Pancreas (tissue), 10 donors: ENCODE data around the gene CYP2J2. TPM values are rescaled to one million over a fixed set of nuclear protein-coding genes. Genes with fewer than 3 reads are reported as not detected.

Experiments
- ATAC-seq, 4 donors: fragments of 200-7000 bp; cut with Tn5 transposase; one replicate each; pipeline versions ENCODE4 v1.8.0 to v1.9.1; 2020; ENCODE audit warnings: mild to moderate bottlenecking in 4 of 4, moderate library complexity in 4 of 4
- DNase-seq, 6 donors: peaks; one replicate each; pipeline ENCODE4 v3.0.0-alpha.2; 2020
- FAIRE-seq: peaks from 2 replicates; lab custom pipeline; 2012; peaks lifted over from hg19 to GRCh38; lab: Jason Lieb, UNC
- H3K27ac ChIP-seq, 4 donors: fragments of 200-600 bp; sonication (generic); 1 replicate in 3 of 4; 2 replicates in 1 of 4; pipeline versions ENCODE4 v1.5.0 to v1.8.0; 2020
- H3K27me3 ChIP-seq, 4 donors: fragments of 200-600 bp; one replicate each; pipeline ENCODE4 v1.8.0; 2021
- H3K36me3 ChIP-seq, 3 donors: fragments of 200-600 bp; sonication (generic) in 1 of 3; one replicate each; pipeline versions ENCODE4 v1.5.0 to v1.8.0; 2020 to 2021
- H3K4me1 ChIP-seq, 3 donors: fragments of 200-600 bp; one replicate each; pipeline ENCODE4 v1.8.0; 2021
- H3K4me3 ChIP-seq, 4 donors: fragments of 200-600 bp; sonication (generic) in 2 of 4; one replicate each; pipeline versions ENCODE4 v1.5.0 to v1.8.0; 2020 to 2021
- H3K9me3 ChIP-seq, 4 donors: fragments of 200-600 bp; one replicate each; pipeline ENCODE4 v1.8.0; 2021
- CTCF ChIP-seq, 4 donors: fragments of 200-600 bp; sonication (generic) in 3 of 4; IDR thresholded peaks; one replicate each; pipeline versions ENCODE4 v1.5.0 to v1.8.0; 2021; ENCODE audit warnings: antibody characterized with exemption in 4 of 4
- WGBS, 2 donors: extraction: QIAGEN DNeasy Blood & Tissue Kit; methylation state at CpG; one replicate each; pipeline ENCODE4 v1.1.7; 2013; 5-methylcytosine and 5-hydroxymethylcytosine counted together
- intact Hi-C, 3 donors: fragments of 100-400 bp; cut with DNase I; formaldehyde crosslinking; loops; one replicate each; pipeline versions ENCODE4 v1.11.1 to v1.14.2; 2022
- polyA plus RNA-seq, 2 donors: library from polyadenylated mRNA; stranded (reverse); fragments of 200-250 nt; gene quantifications; one replicate each; pipeline ENCODE4 v1.2.3, GENCODE V29; 2013
- total RNA-seq, 6 donors: library from RNA; stranded (reverse); fragmentation: NEBNext Ultra II Directional in 4 of 6; extraction: Animal tissue kit (Norgen Biotek cat#: 25700) in 4 of 6; gene quantifications; one replicate each; pipeline versions ENCODE4 v1.2.1 to v1.2.4, GENCODE V29; 2021 to 2023
- donor health status: healthy with polysubstance abuse.
- donor health status: DM: no; HTN: no; CAD: no; lungs with moderate emphysema.
- donor health status: DM: no; HTN: no; CAD: no.
- donor health status: control.
- donor health status: control.
- donor health status: Bipolar disorder and iron deficiency.
- donor health status: DM: yes; HTN: yes; CAD: no.
- donor health status: DM: no; HTN: no; CAD: no.
- donor health status: DM: no; HTN: no; CAD: no.
- donor health status: DM: yes; HTN: yes; CAD: no.

CYP2J2 gene
- total and polyA plus RNA-seq, 8 donors = 0.28 to 4.8 (median 1.7) TPM

- Histone ChIP-seq H3K27me3 (no peaks in the 10 kb centered on the region), H3K36me3 (no peaks in the 10 kb centered on the region), H3K4me3 (no peak overlapping the region), H3K9me3 (no peaks in the 10 kb centered on the region), H3K4me1 (no peaks in the 10 kb centered on the region), H3K27ac (no peak overlapping the region)
- no peak for TF ChIP-seq CTCF (IDR thresholded peaks at IDR 0.05)
- 49 to 57% methylated on average over 3 of the region's 3 CpGs for WGBS, 2 donors
- DNase-seq (no peak), FAIRE-seq (no peak), ATAC-seq (no peak)
- intact Hi-C loops = loop anchor here in 1 of 3 donors (10.0 kb wide), 1 partner anchor 60 kb away; no protein-coding TSS in a partner anchor
Measured at GRCh38 chr1:59885160-59885832, 41.3 kb downstream of the CYP2J2 start.

- no peak overlapping the region for H3K4me3 ChIP-seq
- no peak for DNase-seq
- H3K27ac ChIP-seq = no peak overlapping the region
Measured at GRCh38 chr1:59880735-59881134, 45.8 kb downstream of the CYP2J2 start.

GRCh38 chr1:59879996-59880505 is 46.5 kb downstream of the CYP2J2 start:
- Histone ChIP-seq H3K27ac (no peak overlapping the region), H3K4me3 (no peak overlapping the region), H3K9me3 (peaks cover 0 to 4% (median 0%) of the 10 kb centered on the region in 4 donors), H3K36me3 (no peaks in the 10 kb centered on the region), H3K4me1 (no peaks in the 10 kb centered on the region), H3K27me3 (no peaks in the 10 kb centered on the region)
- DNase-seq (no peak), FAIRE-seq (no peak), ATAC-seq (peak in 1 of 4 donors; percentile 9)
- intact Hi-C loops = loop anchor here in 2 of 3 donors (5.0 to 10.0 kb wide), 2 partner anchors 65 to 67 kb away; no protein-coding TSS in a partner anchor
- WGBS, 2 donors = 56 to 58% methylated on average over 3 of the region's 3 CpGs
- no peak for TF ChIP-seq CTCF (IDR thresholded peaks at IDR 0.05)

More at GRCh38 chr1:59880735-59881134, 45.8 kb downstream of the CYP2J2 start:
- H3K9me3 ChIP-seq = peaks cover 0 to 4% (median 0%) of the 10 kb centered on the region in 4 donors
- H3K4me1 ChIP-seq = no peaks in the 10 kb centered on the region
- intact Hi-C loops = loop anchor here in 1 of 3 donors (10.0 kb wide), 1 partner anchor 64 kb away; no protein-coding TSS in a partner anchor
- peak in 2 of 4 donors; percentile 20 to 31 for ATAC-seq
- WGBS, 2 donors = 88 to 89% methylated on average over 2 of the region's 2 CpGs
- H3K36me3 ChIP-seq = no peaks in the 10 kb centered on the region
- no peak for FAIRE-seq
- no peaks in the 10 kb centered on the region for H3K27me3 ChIP-seq
- TF ChIP-seq CTCF (IDR thresholded peaks at IDR 0.05) = no peak

GRCh38 chr1:59879574-59879973 is 47.0 kb downstream of the CYP2J2 start:
- ATAC-seq (peak; percentile 83 to 98 (median 95)), FAIRE-seq (peak; percentile 66), DNase-seq (peak in 5 of 6 donors; percentile 42 to 80 (median 61))
- H3K27ac ChIP-seq = no peak overlapping the region
- no peaks in the 10 kb centered on the region for H3K4me1 ChIP-seq
- peaks cover 0 to 4% (median 0%) of the 10 kb centered on the region in 4 donors for H3K9me3 ChIP-seq
- intact Hi-C loops = loop anchor here in 1 of 3 donors (5.0 kb wide), 1 partner anchor 68 kb away; no protein-coding TSS in a partner anchor
- WGBS, 2 donors = 18 to 19% methylated on average over 5 of the region's 5 CpGs
- peak; percentile 31 to 51 (median 32) for TF ChIP-seq CTCF (IDR thresholded peaks at IDR 0.05)
- H3K36me3 ChIP-seq = no peaks in the 10 kb centered on the region
- H3K4me3 ChIP-seq = no peak overlapping the region
- no peaks in the 10 kb centered on the region for H3K27me3 ChIP-seq
